Endothelial cell of umbilical vein (primary cell): ENCODE data around the gene LRP6. TPM values are rescaled to one million over a fixed set of nuclear protein-coding genes. Genes with fewer than 3 reads are reported as not detected.

Experiments used
- BruUV-seq: library from RNA; stranded (reverse); fragments of 400-500 nt; replicated peaks from 2 replicates; lab custom pipeline; 2021; lab: Mats Ljungman, UMichigan
- CTCF ChIA-PET: fragments of 300-600, 350-600 bp; sonication (Branson Sonifier 250); formaldehyde crosslinking; loops from one replicate; lab custom pipeline; 2021; ENCODE audit warnings: antibody characterized with exemption, inconsistent platforms; lab: Charles Lee
- POLR2A ChIA-PET: fragments of 300-600, 350-600 bp; sonication (Branson Sonifier 250); formaldehyde crosslinking; loops from one replicate; lab custom pipeline; 2021; ENCODE audit warnings: antibody characterized with exemption, inconsistent platforms; lab: Charles Lee
- DNase-seq: peaks from one replicate; pipeline ENCODE4 v3.0.0-alpha.2; 2011; ENCODE audit warnings: low read depth, low spot score
- FAIRE-seq: peaks from 2 replicates; lab custom pipeline; 2011; peaks lifted over from hg19 to GRCh38; lab: Jason Lieb, UNC
- H2AFZ ChIP-seq: 2 replicates; pipeline ENCODE4 v1.6.0; 2012; ENCODE audit warnings: low read depth, low read length, control low read depth, inconsistent platforms
- H3K27ac ChIP-seq: 2 replicates; pipeline ENCODE4 v1.5.1; 2011; ENCODE audit warnings: low read depth, mild to moderate bottlenecking, control low read depth, low read length, moderate library complexity; ENCODE audit not compliant: insufficient read depth
- H3K27me3 ChIP-seq, 2 experiments: 2 replicates each; pipeline versions ENCODE4 v1.6.0 to v1.6.1; 2011; ENCODE audit warnings: low read length in 2 of 2, mixed read lengths in 1 of 2; ENCODE audit not compliant: control insufficient read depth in 2 of 2, insufficient read depth in 2 of 2
- H3K36me3 ChIP-seq, 2 experiments: 2 replicates in 1 of 2; 3 replicates in 1 of 2; pipeline ENCODE4 v1.5.1; 2011; ENCODE audit warnings: low read length in 2 of 2, mild to moderate bottlenecking in 1 of 2, moderate library complexity in 1 of 2; ENCODE audit not compliant: control insufficient read depth in 2 of 2, insufficient read depth in 2 of 2; ENCODE audit errors: extremely low read depth in 1 of 2
- H3K4me1 ChIP-seq: 3 replicates; pipeline ENCODE4 v1.5.1; 2011; ENCODE audit warnings: mild to moderate bottlenecking, low read length; ENCODE audit not compliant: control insufficient read depth, insufficient read depth; ENCODE audit errors: extremely low read depth
- H3K4me2 ChIP-seq: 2 replicates; pipeline ENCODE4 v1.6.1; 2011; ENCODE audit warnings: low read length, control low read depth, mixed read lengths; ENCODE audit not compliant: insufficient read depth
- H3K4me3 ChIP-seq, 3 experiments: fragments of 200-600 bp in 1 of 3; sonication (generic), shearing (Covaris generic) in 1 of 3; replicated peaks in 1 of 3; 2 replicates each; pipeline ENCODE4 v1.5.1; 2011 to 2016; ENCODE audit warnings: control low read depth in 3 of 3, low read length in 3 of 3, mild to moderate bottlenecking in 2 of 3, inconsistent platforms in 1 of 3, low read depth in 1 of 3, moderate library complexity in 1 of 3; ENCODE audit not compliant: insufficient read depth in 1 of 3
- H3K79me2 ChIP-seq: 2 replicates; pipeline ENCODE4 v1.6.0; 2012; ENCODE audit warnings: low read length, inconsistent platforms; ENCODE audit not compliant: control insufficient read depth, insufficient read depth
- H3K9ac ChIP-seq: replicated peaks from 2 replicates; pipeline ENCODE3; 2011; ENCODE audit warnings: low read length, control low read depth; ENCODE audit not compliant: insufficient read depth; ENCODE audit errors: extremely low read depth
- H3K9me1 ChIP-seq: replicated peaks from 3 replicates; pipeline ENCODE4 v1.6.0; 2011; ENCODE audit warnings: mild to moderate bottlenecking, low read length; ENCODE audit not compliant: control insufficient read depth, insufficient read depth; ENCODE audit errors: extremely low read depth
- H3K9me3 ChIP-seq: replicated peaks from 2 replicates; pipeline ENCODE4 v1.5.1; 2012; ENCODE audit warnings: low read length, inconsistent platforms; ENCODE audit not compliant: control insufficient read depth, insufficient read depth
- H4K20me1 ChIP-seq: replicated peaks from 2 replicates; pipeline ENCODE3; 2011; ENCODE audit warnings: mild to moderate bottlenecking, low read length; ENCODE audit not compliant: control insufficient read depth, insufficient read depth; ENCODE audit errors: extremely low read depth
- EZH2 ChIP-seq: IDR thresholded peaks from 2 replicates; pipeline ENCODE4 v1.6.1; 2012; ENCODE audit warnings: borderline replicate concordance, low read depth, mild to moderate bottlenecking, moderate library complexity, low read length, inconsistent platforms; ENCODE audit not compliant: severe bottlenecking
- FOS ChIP-seq: IDR thresholded peaks from 2 replicates; pipeline ENCODE4 v1.6.1; 2011; ENCODE audit warnings: mild to moderate bottlenecking, low read length, moderate library complexity, borderline replicate concordance; ENCODE audit not compliant: insufficient read depth
- GATA2 ChIP-seq: IDR thresholded peaks from 2 replicates; pipeline ENCODE4 v1.7.0; 2011; ENCODE audit warnings: low read depth, mild to moderate bottlenecking, moderate library complexity, mixed read lengths, low read length; ENCODE audit not compliant: insufficient read length, insufficient read depth
- JUN ChIP-seq: IDR thresholded peaks from 2 replicates; pipeline ENCODE4 v1.6.1; 2011; ENCODE audit warnings: borderline replicate concordance, low read depth; ENCODE audit not compliant: insufficient read length, insufficient read depth
- MYC ChIP-seq: IDR thresholded peaks from one replicate; pipeline ENCODE4 v1.6.1; 2011; ENCODE audit warnings: mild to moderate bottlenecking, low read depth, low read length
- POLR2A ChIP-seq: IDR thresholded peaks from 2 replicates; pipeline ENCODE4 v1.6.1; 2012; ENCODE audit warnings: low read depth, mild to moderate bottlenecking, control low read depth, low read length
- POLR2AphosphoS5 ChIP-seq: IDR thresholded peaks from 2 replicates; pipeline ENCODE4 v1.6.1; 2012; ENCODE audit warnings: low read depth, mild to moderate bottlenecking, control low read depth, low read length, moderate library complexity; ENCODE audit not compliant: insufficient read depth
- dilution Hi-C: fragments of 300-500 bp; cut with MboI; formaldehyde crosslinking; loops from one replicate; pipeline ENCODE4 v1.15.0; 2019; ENCODE audit warnings: low sequenced_read_pairs; ENCODE audit not compliant: extremely low pct_ligation_motif_present
- intact Hi-C: fragments of 100-400 bp; cut with micrococcal nuclease; formaldehyde crosslinking; loops from one replicate; pipeline ENCODE4 v1.10.0; 2022
- polyA plus RNA-seq, 4 experiments: library from polyadenylated mRNA; depleted of rRNA in 3 of 4; stranded (reverse) in 3 of 4; unstranded in 1 of 4; fragments of >200 nt; gene quantifications; 2 replicates each; pipeline versions ENCODE4 v1.2.1 to v1.2.3, GENCODE V29; 2011 to 2012; ENCODE audit warnings: missing spikeins in 1 of 4
- total RNA-seq: library from RNA; stranded (reverse); gene quantifications from 2 replicates; pipeline ENCODE4 v1.2.3, GENCODE V29; 2021
- TF ChIP-seq, protein P1 (sequence below), 2 donors: IDR thresholded peaks; 1 replicate in 1 of 2; 2 replicates in 1 of 2; pipeline ENCODE4 v1.5.1; 2011; ENCODE audit warnings: low read length in 2 of 2, mild to moderate bottlenecking in 2 of 2, moderate library complexity in 2 of 2, control low read depth in 1 of 2, inconsistent platforms in 1 of 2, low read depth in 1 of 2; ENCODE audit not compliant: insufficient read depth in 1 of 2; ENCODE audit errors: extremely low read depth in 1 of 2
- TF ChIP-seq, protein P2 (sequence below): IDR thresholded peaks from 2 replicates; pipeline ENCODE4 v1.6.1; 2011; ENCODE audit not compliant: insufficient read depth, insufficient read length

LRP6 gene
- total and polyA plus RNA-seq, 2 donors (not counting 3 experiments of a cell fraction or from before 2014, with no cell fraction given): 28.5 to 41.7 TPM

DNA sequence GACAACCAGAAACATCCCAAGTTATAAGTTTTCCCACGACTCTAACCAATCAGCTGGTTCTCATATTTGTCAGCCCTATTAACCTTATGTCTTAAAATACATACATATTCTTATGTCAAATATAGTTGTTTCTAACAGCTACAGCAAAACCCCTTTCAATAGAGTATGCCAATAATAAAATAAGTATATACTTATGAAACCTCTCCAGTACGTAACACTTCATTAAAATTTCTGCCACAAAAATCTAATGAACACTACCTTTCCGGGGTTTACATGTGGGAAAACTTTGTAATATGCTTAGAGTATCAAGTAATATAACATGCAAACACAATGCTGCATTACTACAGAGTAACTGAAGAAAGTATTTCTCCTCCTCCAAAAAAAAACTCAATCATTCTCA is 1.8 kb downstream of the LRP6 start:
- H2AFZ ChIP-seq: no peak overlapping the region
- FAIRE-seq (no peak), DNase-seq (no peak)
- peak overlapping the region in 2 of 3 experiments; percentile 65 to 88 for H3K4me3 ChIP-seq
- ChIA-PET POLR2A (interaction anchor here (0.6 kb wide), 1 partner anchor 13 kb away, joined by 3 read pairs; no protein-coding TSS in a partner anchor), CTCF (interaction anchor here (0.6 to 3.5 kb wide), 4 partner anchors 10 to 182 kb away, joined by 3 to 25 read pairs (median 4); no protein-coding TSS in a partner anchor)
- H3K9me3 ChIP-seq: no peaks in the 10 kb centered on the region
- H3K79me2 ChIP-seq: peaks cover 47% of the 10 kb centered on the region
- peaks cover 12% of the 10 kb centered on the region for H3K4me1 ChIP-seq
- no peaks in the 10 kb centered on the region for H3K36me3 ChIP-seq
- no peaks in the 10 kb centered on the region for H4K20me1 ChIP-seq
- dilution Hi-C loops: no loop called here
- intact Hi-C loops: loop anchor here (5.0 to 10.0 kb wide), 2 partner anchors 120 to 168 kb away; no protein-coding TSS in a partner anchor
- no peak overlapping the region for H3K27ac ChIP-seq
- no peak for TF ChIP-seq POLR2AphosphoS5
- no peak for TF ChIP-seq MYC
- TF ChIP-seq GATA2: no peak
- TF ChIP-seq, protein P1, sequence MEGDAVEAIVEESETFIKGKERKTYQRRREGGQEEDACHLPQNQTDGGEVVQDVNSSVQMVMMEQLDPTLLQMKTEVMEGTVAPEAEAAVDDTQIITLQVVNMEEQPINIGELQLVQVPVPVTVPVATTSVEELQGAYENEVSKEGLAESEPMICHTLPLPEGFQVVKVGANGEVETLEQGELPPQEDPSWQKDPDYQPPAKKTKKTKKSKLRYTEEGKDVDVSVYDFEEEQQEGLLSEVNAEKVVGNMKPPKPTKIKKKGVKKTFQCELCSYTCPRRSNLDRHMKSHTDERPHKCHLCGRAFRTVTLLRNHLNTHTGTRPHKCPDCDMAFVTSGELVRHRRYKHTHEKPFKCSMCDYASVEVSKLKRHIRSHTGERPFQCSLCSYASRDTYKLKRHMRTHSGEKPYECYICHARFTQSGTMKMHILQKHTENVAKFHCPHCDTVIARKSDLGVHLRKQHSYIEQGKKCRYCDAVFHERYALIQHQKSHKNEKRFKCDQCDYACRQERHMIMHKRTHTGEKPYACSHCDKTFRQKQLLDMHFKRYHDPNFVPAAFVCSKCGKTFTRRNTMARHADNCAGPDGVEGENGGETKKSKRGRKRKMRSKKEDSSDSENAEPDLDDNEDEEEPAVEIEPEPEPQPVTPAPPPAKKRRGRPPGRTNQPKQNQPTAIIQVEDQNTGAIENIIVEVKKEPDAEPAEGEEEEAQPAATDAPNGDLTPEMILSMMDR (IDR thresholded peaks at IDR 0.05; ENCODE audit: extremely low read depth in 1 of 2, insufficient read depth in 1 of 2, low read depth in 1 of 2, low read length in 2 of 2): no peak
- TF ChIP-seq, protein P2, sequence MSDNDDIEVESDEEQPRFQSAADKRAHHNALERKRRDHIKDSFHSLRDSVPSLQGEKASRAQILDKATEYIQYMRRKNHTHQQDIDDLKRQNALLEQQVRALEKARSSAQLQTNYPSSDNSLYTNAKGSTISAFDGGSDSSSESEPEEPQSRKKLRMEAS: no peak
- no peak for TF ChIP-seq JUN
- no peak for TF ChIP-seq POLR2A
- no peak for TF ChIP-seq FOS
- no peak for TF ChIP-seq EZH2
- peak overlapping the region; percentile 77 for H3K4me2 ChIP-seq
- BruUV-seq: no TSS peak
- no peaks in the 10 kb centered on the region for H3K27me3 ChIP-seq
- peak overlapping the region; percentile 100 for H3K9ac ChIP-seq
- no peaks in the 10 kb centered on the region for H3K9me1 ChIP-seq
